RWPE2 (cell line): ENCODE measurements around the gene EGFLAM.

Experiments used
- ATAC-seq: fragments of 200-7000 bp; cut with Tn5 transposase; 3 replicates; pipeline ENCODE4 v1.9.1; 2021; ENCODE audit warnings: low read depth
- DNase-seq: peaks from one replicate; pipeline ENCODE4 v3.0.0-alpha.2; 2020; ENCODE audit warnings: low spot score
- H3K27ac ChIP-seq: fragments of 450-650 bp; 2 replicates; pipeline ENCODE4 v1.5.1; 2017; ENCODE audit warnings: mild to moderate bottlenecking; ENCODE audit not compliant: poor library complexity, severe bottlenecking
- H3K27me3 ChIP-seq: fragments of 250-450 bp; sonication (Bioruptor Pico); 2 replicates; pipeline ENCODE4 v1.5.1; 2021; ENCODE audit warnings: mild to moderate bottlenecking, moderate library complexity; ENCODE audit not compliant: insufficient read depth, poor library complexity, severe bottlenecking
- H3K36me3 ChIP-seq: fragments of 250-450 bp; sonication (Bioruptor Pico); 2 replicates; pipeline ENCODE4 v1.5.1; 2020; ENCODE audit warnings: low read depth, mild to moderate bottlenecking, moderate library complexity
- H3K4me1 ChIP-seq: fragments of 250-450 bp; sonication (Bioruptor Pico); 2 replicates; pipeline ENCODE4 v1.5.1; 2021; ENCODE audit warnings: mild to moderate bottlenecking, moderate library complexity; ENCODE audit not compliant: insufficient read depth, poor library complexity, severe bottlenecking
- H3K4me3 ChIP-seq: fragments of 250-450 bp; sonication (Bioruptor Pico); 2 replicates; pipeline ENCODE4 v1.5.1; 2021; ENCODE audit warnings: mild to moderate bottlenecking, moderate library complexity; ENCODE audit not compliant: severe bottlenecking
- H3K9me3 ChIP-seq: fragments of 250-450 bp; sonication (Bioruptor Pico); 2 replicates; pipeline ENCODE4 v1.5.1; 2021; ENCODE audit warnings: mild to moderate bottlenecking, moderate library complexity; ENCODE audit not compliant: severe bottlenecking
- CTCF ChIP-seq: fragments of 450-650 bp; IDR thresholded peaks from one replicate; pipeline ENCODE4 v1.5.1; 2017; ENCODE audit warnings: mild to moderate bottlenecking, moderate library complexity; ENCODE audit not compliant: poor library complexity, severe bottlenecking

The EGFLAM gene

GRCh38 chr5:38471709-38472108 lies 213.3 kb downstream of the EGFLAM start:
- Histone ChIP-seq H3K9me3 (no peaks in the 10 kb centered on the region), H3K4me3 (no peak overlapping the region), H3K27ac (no peak overlapping the region), H3K4me1 (peaks cover 24% of the 10 kb centered on the region), H3K36me3 (no peaks in the 10 kb centered on the region), H3K27me3 (no peaks in the 10 kb centered on the region)
- no peak for TF ChIP-seq CTCF
- DNase-seq (no peak), ATAC-seq (no peak)

- no peak overlapping the region for H3K27ac ChIP-seq
- ATAC-seq (no peak), DNase-seq (no peak)
- no peak overlapping the region for H3K4me3 ChIP-seq
- no peak for TF ChIP-seq CTCF
- H3K4me1 ChIP-seq = peaks cover 17% of the 10 kb centered on the region
- H3K27me3 ChIP-seq = no peaks in the 10 kb centered on the region
- H3K36me3 ChIP-seq = no peaks in the 10 kb centered on the region
- H3K9me3 ChIP-seq = no peaks in the 10 kb centered on the region
These were observed 214.2 kb downstream of the EGFLAM start for GRCh38 chr5:38472541-38472940.

- Histone ChIP-seq H3K9me3 (no peaks in the 10 kb centered on the region), H3K36me3 (no peaks in the 10 kb centered on the region), H3K4me3 (no peak overlapping the region), H3K4me1 (peaks cover 12% of the 10 kb centered on the region), H3K27ac (no peak overlapping the region), H3K27me3 (no peaks in the 10 kb centered on the region)
- DNase-seq = no peak
- TF ChIP-seq CTCF = no peak
- no peak for ATAC-seq
These were observed 214.6 kb downstream of the EGFLAM start for GRCh38 chr5:38473008-38473407.

DNA sequence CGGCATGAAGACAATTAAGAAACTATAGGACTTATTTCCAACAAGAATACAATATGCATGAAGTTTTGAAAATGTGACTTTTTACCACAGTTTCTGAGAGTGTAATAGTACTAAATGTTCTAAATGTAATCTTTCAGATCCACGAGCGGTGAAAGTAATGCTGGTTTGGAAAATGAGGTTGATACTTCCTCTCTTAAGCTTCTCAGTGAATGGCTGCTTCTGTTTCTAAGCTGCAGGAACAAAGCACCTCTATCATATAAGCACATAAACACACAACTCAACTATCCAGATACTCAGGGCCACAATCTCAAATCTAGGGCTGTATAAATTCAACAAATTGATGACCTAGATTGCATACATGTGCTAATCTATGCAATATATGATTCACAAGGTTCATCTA lies 219.8 kb downstream of the EGFLAM start:
- no peak for DNase-seq
- H3K4me1 ChIP-seq = peaks cover 3% of the 10 kb centered on the region
- no peak for ATAC-seq

More for the DNA sequence above, 219.8 kb downstream of the EGFLAM start:
- no peaks in the 10 kb centered on the region for H3K9me3 ChIP-seq
- TF ChIP-seq CTCF = no peak
- H3K27ac ChIP-seq = no peak overlapping the region
- H3K36me3 ChIP-seq = no peaks in the 10 kb centered on the region
- no peaks in the 10 kb centered on the region for H3K27me3 ChIP-seq
- no peak overlapping the region for H3K4me3 ChIP-seq
